DND-41 (cell line): ENCODE measurements around the gene TCF20.

Experiments used
- ATAC-seq: fragments of 200-7000 bp; cut with Tn5 transposase; 3 replicates; pipeline ENCODE4 v1.9.1; 2021; ENCODE audit warnings: low read depth; ENCODE audit not compliant: insufficient read depth
- DNase-seq: peaks from one replicate; pipeline ENCODE4 v3.0.0-alpha.2; 2020
- H2AFZ ChIP-seq: 2 replicates; pipeline ENCODE4 v1.6.0; 2012; ENCODE audit warnings: low read depth, low read length
- H3K27ac ChIP-seq: 2 replicates; pipeline ENCODE4 v1.5.1; 2012; ENCODE audit warnings: low read length, inconsistent platforms
- H3K27me3 ChIP-seq: fragments of 200-600 bp; sonication (generic); 2 replicates; pipeline ENCODE4 v1.6.0; 2012; ENCODE audit warnings: low read length, mild to moderate bottlenecking, inconsistent platforms; ENCODE audit not compliant: insufficient read depth, poor library complexity
- H3K36me3 ChIP-seq: 2 replicates; pipeline ENCODE4 v1.5.1; 2012; ENCODE audit warnings: low read length, inconsistent platforms; ENCODE audit not compliant: insufficient read depth
- H3K4me1 ChIP-seq: 2 replicates; pipeline ENCODE4 v1.5.1; 2012; ENCODE audit warnings: mild to moderate bottlenecking, low read length; ENCODE audit not compliant: insufficient read depth
- H3K4me2 ChIP-seq: 2 replicates; pipeline ENCODE4 v1.6.0; 2012; ENCODE audit warnings: mild to moderate bottlenecking, moderate library complexity, low read length, inconsistent platforms; ENCODE audit not compliant: insufficient read depth
- H3K4me3 ChIP-seq, 2 experiments: fragments of 200-600 bp in 1 of 2; shearing (Covaris generic) in 1 of 2; 2 replicates each; pipeline ENCODE4 v1.5.1; 2012 to 2016; ENCODE audit warnings: inconsistent platforms in 2 of 2, low read length in 2 of 2, mild to moderate bottlenecking in 2 of 2, low read depth in 1 of 2, moderate library complexity in 1 of 2
- H3K79me2 ChIP-seq: 2 replicates; pipeline ENCODE4 v1.6.0; 2012; ENCODE audit warnings: low read length, inconsistent platforms; ENCODE audit not compliant: insufficient read depth
- H3K9ac ChIP-seq: 2 replicates; pipeline ENCODE4 v1.6.0; 2012; ENCODE audit warnings: low read depth, mild to moderate bottlenecking, inconsistent platforms, low read length, moderate library complexity
- H3K9me3 ChIP-seq: 2 replicates; pipeline ENCODE4 v1.5.1; 2012; ENCODE audit warnings: low read length, moderate library complexity, mild to moderate bottlenecking, inconsistent platforms; ENCODE audit not compliant: insufficient read depth, severe bottlenecking
- H4K20me1 ChIP-seq: 2 replicates; pipeline ENCODE4 v1.6.0; 2012; ENCODE audit warnings: low read length; ENCODE audit not compliant: insufficient read depth
- CTCF ChIP-seq: IDR thresholded peaks from 2 replicates; pipeline ENCODE4 v1.5.1; 2012; ENCODE audit warnings: borderline replicate concordance, low read length, moderate library complexity, mild to moderate bottlenecking; ENCODE audit not compliant: poor library complexity, severe bottlenecking; ENCODE audit errors: extremely low read depth
- EZH2 ChIP-seq: IDR thresholded peaks from 3 replicates; pipeline ENCODE4 v1.6.1; 2012; ENCODE audit warnings: borderline replicate concordance, low read depth, mild to moderate bottlenecking, moderate library complexity, low read length, inconsistent platforms; ENCODE audit not compliant: severe bottlenecking

The TCF20 gene

GRCh38 chr22:42257386-42257785 is 13.1 kb downstream of the TCF20 start:
- Histone ChIP-seq H3K4me1 (no peaks in the 10 kb centered on the region), H3K36me3 (no peaks in the 10 kb centered on the region), H3K9me3 (no peaks in the 10 kb centered on the region), H3K9ac (no peak overlapping the region), H2AFZ (no peak overlapping the region), H3K27me3 (no peaks in the 10 kb centered on the region), H3K79me2 (peaks cover 98% of the 10 kb centered on the region), H3K4me2 (no peak overlapping the region), H3K4me3 (no peak overlapping the region), H3K27ac (no peak overlapping the region), H4K20me1 (peaks cover 85% of the 10 kb centered on the region)
- no peak for DNase-seq
- ATAC-seq = no peak
- TF ChIP-seq CTCF = no peak
- no peak for TF ChIP-seq EZH2

DNA sequence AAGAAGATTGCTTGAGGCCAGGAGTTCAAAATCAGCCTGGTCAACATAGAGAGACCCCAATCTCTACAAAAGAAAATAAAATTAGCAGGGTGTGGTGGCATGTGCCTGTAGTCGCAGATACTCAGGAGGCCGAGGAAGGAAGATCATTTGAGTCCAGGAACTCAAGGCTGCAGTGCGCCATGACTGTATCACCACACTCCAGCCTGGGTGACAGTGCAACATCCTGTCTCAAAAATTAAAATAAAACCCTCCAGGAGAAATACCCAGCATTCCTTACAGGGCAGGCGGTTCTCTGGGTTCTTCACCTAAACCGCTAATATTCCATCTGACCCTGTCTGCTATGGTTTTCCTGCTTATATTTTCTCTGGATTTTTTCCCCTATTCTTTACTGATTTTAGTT is 13.5 kb downstream of the TCF20 start:
- Histone ChIP-seq H3K4me1 (no peaks in the 10 kb centered on the region), H3K9ac (no peak overlapping the region), H3K9me3 (no peaks in the 10 kb centered on the region), H2AFZ (no peak overlapping the region), H3K79me2 (peaks cover 98% of the 10 kb centered on the region), H3K27ac (no peak overlapping the region), H4K20me1 (peaks cover 85% of the 10 kb centered on the region), H3K27me3 (no peaks in the 10 kb centered on the region), H3K4me2 (no peak overlapping the region), H3K4me3 (no peak overlapping the region), H3K36me3 (no peaks in the 10 kb centered on the region)
- TF ChIP-seq CTCF = no peak
- TF ChIP-seq EZH2 = no peak
- DNase-seq (no peak), ATAC-seq (no peak)

DNA sequence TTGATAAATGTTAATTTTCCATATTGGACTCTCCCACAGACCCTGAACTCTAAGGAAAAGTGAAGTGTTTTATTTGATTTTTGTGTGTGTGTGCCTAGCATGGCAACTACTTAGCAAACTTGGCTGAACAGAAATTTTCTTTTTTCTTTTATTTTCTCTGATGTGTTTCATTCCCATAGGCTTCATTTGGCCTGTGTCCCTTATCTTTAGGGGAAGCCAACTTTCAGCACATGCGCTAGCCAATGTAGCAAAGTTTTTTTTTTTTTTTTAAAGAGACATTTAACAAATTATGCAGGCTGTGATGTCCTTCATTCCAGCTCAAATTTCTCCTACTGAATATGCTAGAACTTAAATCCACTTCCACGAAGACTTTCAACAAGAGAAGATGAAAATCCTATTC is 14.2 kb downstream of the TCF20 start:
- Histone ChIP-seq H3K27me3 (no peaks in the 10 kb centered on the region), H2AFZ (no peak overlapping the region), H3K4me1 (no peaks in the 10 kb centered on the region), H3K9me3 (no peaks in the 10 kb centered on the region), H3K27ac (no peak overlapping the region), H4K20me1 (peaks cover 79% of the 10 kb centered on the region), H3K36me3 (no peaks in the 10 kb centered on the region), H3K79me2 (peaks cover 98% of the 10 kb centered on the region), H3K4me2 (no peak overlapping the region), H3K4me3 (no peak overlapping the region), H3K9ac (no peak overlapping the region)
- DNase-seq (no peak), ATAC-seq (no peak)
- TF ChIP-seq EZH2 (no peak), CTCF (no peak)

DNA sequence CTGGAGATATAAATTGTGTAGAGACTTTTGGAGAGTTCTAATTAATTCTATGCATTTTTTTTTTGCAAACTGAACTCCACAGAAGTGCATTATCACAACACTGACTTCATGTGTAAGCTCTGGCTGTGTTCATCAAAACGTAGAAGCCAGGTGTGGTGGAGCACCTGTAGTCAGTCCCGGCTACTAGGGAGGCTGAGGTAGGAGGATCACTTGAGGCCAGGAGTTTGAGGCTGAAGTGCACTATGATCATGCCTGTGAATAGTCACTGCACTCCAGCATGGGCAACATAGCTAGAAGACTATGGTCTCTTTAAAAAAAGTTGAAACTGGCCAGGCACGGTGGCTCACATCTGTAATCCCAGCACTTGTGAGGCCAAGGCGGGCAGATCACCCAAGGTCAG is 20.6 kb downstream of the TCF20 start:
- no peak overlapping the region for H3K9ac ChIP-seq
- no peak for DNase-seq
- H3K4me1 ChIP-seq = no peaks in the 10 kb centered on the region
- no peak overlapping the region for H3K4me2 ChIP-seq
- H3K27me3 ChIP-seq = no peaks in the 10 kb centered on the region
- peaks cover 98% of the 10 kb centered on the region for H3K79me2 ChIP-seq
- H2AFZ ChIP-seq = no peak overlapping the region
- no peaks in the 10 kb centered on the region for H3K9me3 ChIP-seq
- peaks cover 18% of the 10 kb centered on the region for H3K36me3 ChIP-seq
- TF ChIP-seq CTCF (no peak), EZH2 (no peak)
- peaks cover 71% of the 10 kb centered on the region; the same call in 1 of the 2 replicates for H4K20me1 ChIP-seq
- ATAC-seq = no peak
- H3K27ac ChIP-seq = no peak overlapping the region
- H3K4me3 ChIP-seq = no peak overlapping the region
